ENCODE data around the gene TRMU.
A peak's percentile ranks its signal among the peaks of the same experiment; 100 is the strongest.

TRMU gene

DNA sequence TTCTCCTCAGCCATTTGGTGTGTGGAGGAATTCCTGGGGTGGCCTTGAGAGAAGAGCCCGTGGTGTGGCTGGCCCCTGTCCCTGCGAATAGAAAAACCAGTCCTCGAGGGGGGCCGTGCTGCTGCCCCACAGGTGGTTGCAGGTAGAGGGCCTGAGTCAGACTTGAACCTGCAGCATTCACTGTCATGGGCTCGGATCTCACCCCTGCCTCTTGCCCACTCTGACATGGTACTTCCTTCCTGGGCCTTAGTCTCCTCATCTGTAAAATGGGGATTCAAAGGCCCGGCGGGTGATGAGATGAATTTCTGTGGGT is 19.4 kb downstream of the TRMU start:
- TF ChIP-seq NFIC (IDR thresholded peaks at IDR 0.05) (no peak), CEBPB (IDR thresholded peaks at IDR 0.05) (no peak), EP300 (IDR thresholded peaks at IDR 0.05; ENCODE audit: borderline replicate concordance) (no peak), TEAD4 (IDR thresholded peaks at IDR 0.05) (no peak), USF1 (IDR thresholded peaks at IDR 0.05) (no peak), EGR1 (IDR thresholded peaks at IDR 0.05) (no peak), ZBTB7A (IDR thresholded peaks at IDR 0.05; ENCODE audit: low read depth) (no peak)

- TF ChIP-seq YY1 (IDR thresholded peaks at IDR 0.05; ENCODE audit: low read depth) (no peak), RAD21 (IDR thresholded peaks at IDR 0.05; ENCODE audit: low read depth) (peak; percentile 85)
Measured at GRCh38 chr22:46355369-46355995, 20.0 kb downstream of the TRMU start.

GRCh38 chr22:46355996-46356471 is 20.5 kb downstream of the TRMU start:
- TF ChIP-seq NFIC (IDR thresholded peaks at IDR 0.05) (no peak), TEAD4 (IDR thresholded peaks at IDR 0.05) (no peak), ZBTB7A (IDR thresholded peaks at IDR 0.05; ENCODE audit: low read depth) (no peak), TAF1 (IDR thresholded peaks at IDR 0.05; ENCODE audit: low read depth) (no peak), FOXM1 (IDR thresholded peaks at IDR 0.05; ENCODE audit: borderline replicate concordance, low read depth) (no peak), EP300 (IDR thresholded peaks at IDR 0.05; ENCODE audit: borderline replicate concordance) (no peak), CREB1 (IDR thresholded peaks at IDR 0.05; ENCODE audit: low read depth) (no peak), YY1 (IDR thresholded peaks at IDR 0.05; ENCODE audit: low read depth) (no peak), CEBPB (IDR thresholded peaks at IDR 0.05) (no peak), TCF12 (IDR thresholded peaks at IDR 0.05; ENCODE audit: low read depth) (no peak), USF1 (IDR thresholded peaks at IDR 0.05) (no peak)
- TF ChIP-seq, protein P1, sequence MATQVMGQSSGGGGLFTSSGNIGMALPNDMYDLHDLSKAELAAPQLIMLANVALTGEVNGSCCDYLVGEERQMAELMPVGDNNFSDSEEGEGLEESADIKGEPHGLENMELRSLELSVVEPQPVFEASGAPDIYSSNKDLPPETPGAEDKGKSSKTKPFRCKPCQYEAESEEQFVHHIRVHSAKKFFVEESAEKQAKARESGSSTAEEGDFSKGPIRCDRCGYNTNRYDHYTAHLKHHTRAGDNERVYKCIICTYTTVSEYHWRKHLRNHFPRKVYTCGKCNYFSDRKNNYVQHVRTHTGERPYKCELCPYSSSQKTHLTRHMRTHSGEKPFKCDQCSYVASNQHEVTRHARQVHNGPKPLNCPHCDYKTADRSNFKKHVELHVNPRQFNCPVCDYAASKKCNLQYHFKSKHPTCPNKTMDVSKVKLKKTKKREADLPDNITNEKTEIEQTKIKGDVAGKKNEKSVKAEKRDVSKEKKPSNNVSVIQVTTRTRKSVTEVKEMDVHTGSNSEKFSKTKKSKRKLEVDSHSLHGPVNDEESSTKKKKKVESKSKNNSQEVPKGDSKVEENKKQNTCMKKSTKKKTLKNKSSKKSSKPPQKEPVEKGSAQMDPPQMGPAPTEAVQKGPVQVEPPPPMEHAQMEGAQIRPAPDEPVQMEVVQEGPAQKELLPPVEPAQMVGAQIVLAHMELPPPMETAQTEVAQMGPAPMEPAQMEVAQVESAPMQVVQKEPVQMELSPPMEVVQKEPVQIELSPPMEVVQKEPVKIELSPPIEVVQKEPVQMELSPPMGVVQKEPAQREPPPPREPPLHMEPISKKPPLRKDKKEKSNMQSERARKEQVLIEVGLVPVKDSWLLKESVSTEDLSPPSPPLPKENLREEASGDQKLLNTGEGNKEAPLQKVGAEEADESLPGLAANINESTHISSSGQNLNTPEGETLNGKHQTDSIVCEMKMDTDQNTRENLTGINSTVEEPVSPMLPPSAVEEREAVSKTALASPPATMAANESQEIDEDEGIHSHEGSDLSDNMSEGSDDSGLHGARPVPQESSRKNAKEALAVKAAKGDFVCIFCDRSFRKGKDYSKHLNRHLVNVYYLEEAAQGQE (IDR thresholded peaks at IDR 0.05; ENCODE audit: low read depth): no peak

- TF ChIP-seq NFIC (IDR thresholded peaks at IDR 0.05) (no peak), CREB1 (IDR thresholded peaks at IDR 0.05; ENCODE audit: low read depth) (no peak), CEBPB (IDR thresholded peaks at IDR 0.05) (no peak), FOXM1 (IDR thresholded peaks at IDR 0.05; ENCODE audit: borderline replicate concordance, low read depth) (no peak), YY1 (IDR thresholded peaks at IDR 0.05; ENCODE audit: low read depth) (no peak), ZBTB7A (IDR thresholded peaks at IDR 0.05; ENCODE audit: low read depth) (no peak), EP300 (IDR thresholded peaks at IDR 0.05; ENCODE audit: borderline replicate concordance) (no peak), TEAD4 (IDR thresholded peaks at IDR 0.05) (no peak), TAF1 (IDR thresholded peaks at IDR 0.05; ENCODE audit: low read depth) (no peak), TCF12 (IDR thresholded peaks at IDR 0.05; ENCODE audit: low read depth) (no peak), EGR1 (IDR thresholded peaks at IDR 0.05) (no peak), USF1 (IDR thresholded peaks at IDR 0.05) (no peak), RAD21 (IDR thresholded peaks at IDR 0.05; ENCODE audit: low read depth) (no peak), MAX (IDR thresholded peaks at IDR 0.05) (no peak)
- TF ChIP-seq, protein P1 (IDR thresholded peaks at IDR 0.05; ENCODE audit: low read depth): no peak
Measured at GRCh38 chr22:46356496-46357480, 21.3 kb downstream of the TRMU start.

GRCh38 chr22:46357711-46358520 is 22.4 kb downstream of the TRMU start:
- no peak for TF ChIP-seq CEBPB (IDR thresholded peaks at IDR 0.05)
- TF ChIP-seq ZBTB7A (IDR thresholded peaks at IDR 0.05; ENCODE audit: low read depth): 0 out of 2 replicates have a peak, but pooled peaks have one; percentile 42
- peak; percentile 68 for TF ChIP-seq NFIC (IDR thresholded peaks at IDR 0.05)

All from Ishikawa (cell line).